ENCODE measurements around the gene PWWP2B.

Gene PWWP2B

DNA sequence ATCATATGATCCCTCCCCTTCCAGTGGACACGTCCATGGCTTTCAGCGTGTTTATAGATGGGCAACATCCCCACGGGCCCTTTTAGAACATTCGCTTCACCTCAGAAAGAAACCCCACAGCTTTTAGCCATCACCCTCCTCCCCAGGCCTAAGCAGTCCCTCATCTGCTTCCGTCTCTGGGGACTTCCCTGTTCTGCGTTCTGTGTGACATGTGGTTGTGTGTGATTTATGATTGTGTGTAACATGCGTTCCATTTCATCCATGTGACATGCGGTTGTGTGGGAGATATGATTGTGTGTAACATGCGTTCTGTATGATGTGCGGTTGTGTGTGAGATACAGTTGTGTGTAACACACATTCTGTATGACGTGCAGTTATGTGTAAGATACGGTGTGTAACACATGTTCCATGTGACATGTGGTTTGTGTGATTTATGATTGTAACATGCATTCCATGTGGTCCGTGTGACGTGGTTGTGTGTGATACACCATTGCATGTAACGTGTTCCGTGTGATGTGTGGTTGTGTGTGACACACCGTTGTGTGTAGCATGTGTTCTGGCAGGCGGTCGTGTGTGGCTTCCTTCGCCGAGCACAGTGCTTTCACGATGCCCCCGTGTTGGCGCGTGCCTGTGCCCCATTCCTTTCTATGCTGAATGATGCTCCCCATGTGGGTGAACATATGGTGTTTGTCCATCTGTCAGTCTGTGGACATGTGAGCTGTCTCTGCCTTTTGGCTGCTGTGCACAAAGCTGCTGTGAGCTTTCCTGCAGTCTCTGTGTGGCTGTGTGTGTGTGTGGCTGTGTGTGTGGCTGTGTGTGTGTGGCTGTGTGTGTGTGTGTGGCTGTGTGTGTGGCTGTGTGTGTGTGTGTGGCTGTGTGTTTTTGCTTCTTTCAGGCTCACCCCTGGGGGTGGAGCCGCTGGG lies 26.2 kb downstream of the PWWP2B start:
- TF ChIP-seq YY1 (IDR thresholded peaks at IDR 0.05; ENCODE audit: low read depth) (no peak), TAF1 (IDR thresholded peaks at IDR 0.05; ENCODE audit: low read depth) (no peak), CREB1 (IDR thresholded peaks at IDR 0.05; ENCODE audit: low read depth) (no peak), EP300 (IDR thresholded peaks at IDR 0.05; ENCODE audit: borderline replicate concordance) (no peak), EGR1 (IDR thresholded peaks at IDR 0.05) (no peak), NFIC (IDR thresholded peaks at IDR 0.05) (no peak), FOXM1 (IDR thresholded peaks at IDR 0.05; ENCODE audit: borderline replicate concordance, low read depth) (no peak), TEAD4 (IDR thresholded peaks at IDR 0.05) (no peak), TCF12 (IDR thresholded peaks at IDR 0.05; ENCODE audit: low read depth) (no peak), RAD21 (IDR thresholded peaks at IDR 0.05; ENCODE audit: low read depth) (no peak), USF1 (IDR thresholded peaks at IDR 0.05) (no peak), CEBPB (IDR thresholded peaks at IDR 0.05) (no peak), ZBTB7A (IDR thresholded peaks at IDR 0.05; ENCODE audit: low read depth) (no peak)
- TF ChIP-seq, protein P1, sequence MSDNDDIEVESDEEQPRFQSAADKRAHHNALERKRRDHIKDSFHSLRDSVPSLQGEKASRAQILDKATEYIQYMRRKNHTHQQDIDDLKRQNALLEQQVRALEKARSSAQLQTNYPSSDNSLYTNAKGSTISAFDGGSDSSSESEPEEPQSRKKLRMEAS (IDR thresholded peaks at IDR 0.05): no peak
- TF ChIP-seq, protein P2, sequence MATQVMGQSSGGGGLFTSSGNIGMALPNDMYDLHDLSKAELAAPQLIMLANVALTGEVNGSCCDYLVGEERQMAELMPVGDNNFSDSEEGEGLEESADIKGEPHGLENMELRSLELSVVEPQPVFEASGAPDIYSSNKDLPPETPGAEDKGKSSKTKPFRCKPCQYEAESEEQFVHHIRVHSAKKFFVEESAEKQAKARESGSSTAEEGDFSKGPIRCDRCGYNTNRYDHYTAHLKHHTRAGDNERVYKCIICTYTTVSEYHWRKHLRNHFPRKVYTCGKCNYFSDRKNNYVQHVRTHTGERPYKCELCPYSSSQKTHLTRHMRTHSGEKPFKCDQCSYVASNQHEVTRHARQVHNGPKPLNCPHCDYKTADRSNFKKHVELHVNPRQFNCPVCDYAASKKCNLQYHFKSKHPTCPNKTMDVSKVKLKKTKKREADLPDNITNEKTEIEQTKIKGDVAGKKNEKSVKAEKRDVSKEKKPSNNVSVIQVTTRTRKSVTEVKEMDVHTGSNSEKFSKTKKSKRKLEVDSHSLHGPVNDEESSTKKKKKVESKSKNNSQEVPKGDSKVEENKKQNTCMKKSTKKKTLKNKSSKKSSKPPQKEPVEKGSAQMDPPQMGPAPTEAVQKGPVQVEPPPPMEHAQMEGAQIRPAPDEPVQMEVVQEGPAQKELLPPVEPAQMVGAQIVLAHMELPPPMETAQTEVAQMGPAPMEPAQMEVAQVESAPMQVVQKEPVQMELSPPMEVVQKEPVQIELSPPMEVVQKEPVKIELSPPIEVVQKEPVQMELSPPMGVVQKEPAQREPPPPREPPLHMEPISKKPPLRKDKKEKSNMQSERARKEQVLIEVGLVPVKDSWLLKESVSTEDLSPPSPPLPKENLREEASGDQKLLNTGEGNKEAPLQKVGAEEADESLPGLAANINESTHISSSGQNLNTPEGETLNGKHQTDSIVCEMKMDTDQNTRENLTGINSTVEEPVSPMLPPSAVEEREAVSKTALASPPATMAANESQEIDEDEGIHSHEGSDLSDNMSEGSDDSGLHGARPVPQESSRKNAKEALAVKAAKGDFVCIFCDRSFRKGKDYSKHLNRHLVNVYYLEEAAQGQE (IDR thresholded peaks at IDR 0.05; ENCODE audit: low read depth): no peak

- no peak for TF ChIP-seq EP300 (IDR thresholded peaks at IDR 0.05; ENCODE audit: borderline replicate concordance)
Measured at GRCh38 chr10:132423966-132424861, 27.2 kb downstream of the PWWP2B start.

- TF ChIP-seq NFIC (IDR thresholded peaks at IDR 0.05): no peak
- TF ChIP-seq FOXM1 (IDR thresholded peaks at IDR 0.05; ENCODE audit: borderline replicate concordance, low read depth): no peak
- no peak for TF ChIP-seq ZBTB7A (IDR thresholded peaks at IDR 0.05; ENCODE audit: low read depth)
- TF ChIP-seq, protein P1 (IDR thresholded peaks at IDR 0.05): no peak
- TF ChIP-seq TEAD4 (IDR thresholded peaks at IDR 0.05): no peak
- no peak for TF ChIP-seq USF1 (IDR thresholded peaks at IDR 0.05)
- TF ChIP-seq, protein P2 (IDR thresholded peaks at IDR 0.05; ENCODE audit: low read depth): no peak
- no peak for TF ChIP-seq CEBPB (IDR thresholded peaks at IDR 0.05)
Measured at GRCh38 chr10:132425029-132425756, 28.2 kb downstream of the PWWP2B start.

GRCh38 chr10:132425757-132426155 lies 28.8 kb downstream of the PWWP2B start:
- TF ChIP-seq EP300 (IDR thresholded peaks at IDR 0.05; ENCODE audit: borderline replicate concordance): no peak
- TF ChIP-seq, protein P2 (IDR thresholded peaks at IDR 0.05; ENCODE audit: low read depth): no peak
- no peak for TF ChIP-seq CEBPB (IDR thresholded peaks at IDR 0.05)
- TF ChIP-seq, protein P1 (IDR thresholded peaks at IDR 0.05): no peak
- TF ChIP-seq USF1 (IDR thresholded peaks at IDR 0.05): no peak
- no peak for TF ChIP-seq CREB1 (IDR thresholded peaks at IDR 0.05; ENCODE audit: low read depth)
- no peak for TF ChIP-seq TEAD4 (IDR thresholded peaks at IDR 0.05)
- no peak for TF ChIP-seq RAD21 (IDR thresholded peaks at IDR 0.05; ENCODE audit: low read depth)
- TF ChIP-seq YY1 (IDR thresholded peaks at IDR 0.05; ENCODE audit: low read depth): no peak
- no peak for TF ChIP-seq FOXM1 (IDR thresholded peaks at IDR 0.05; ENCODE audit: borderline replicate concordance, low read depth)
- TF ChIP-seq NFIC (IDR thresholded peaks at IDR 0.05): no peak
- no peak for TF ChIP-seq EGR1 (IDR thresholded peaks at IDR 0.05)
- TF ChIP-seq ZBTB7A (IDR thresholded peaks at IDR 0.05; ENCODE audit: low read depth): no peak
- TF ChIP-seq TCF12 (IDR thresholded peaks at IDR 0.05; ENCODE audit: low read depth): no peak
- TF ChIP-seq TAF1 (IDR thresholded peaks at IDR 0.05; ENCODE audit: low read depth): no peak

All from Ishikawa (cell line).